Measurements from ENCODE around the gene PTPRN2. TPM values are rescaled to one million over a fixed set of nuclear protein-coding genes. Genes with fewer than 3 reads are reported as not detected.

PTPRN2 gene
- total RNA-seq, 1 donor from 2014 or later = 15.4 TPM

- TF ChIP-seq CTCF (conservative IDR thresholded peaks at IDR 0.05) = no peak
- Mint-ChIP-seq H3K27ac (no peak overlapping the region), H3K27me3 (peaks cover 20% of the 10 kb centered on the region), H3K9me3 (no peaks in the 10 kb centered on the region), H3K4me1 (ENCODE audit: unreplicated experiment) (no peaks in the 10 kb centered on the region), H3K36me3 (no peaks in the 10 kb centered on the region), H3K4me3 (no peak overlapping the region)
- peak; percentile 70 for DNase-seq (ENCODE audit: extremely low spot score, unreplicated experiment)
Measured at GRCh38 chr7:158098125-158099030, 489.2 kb downstream of the PTPRN2 start.

GRCh38 chr7:158097453-158098124 lies 490.0 kb downstream of the PTPRN2 start:
- TF ChIP-seq CTCF (conservative IDR thresholded peaks at IDR 0.05) = no peak
- no peak overlapping the region for H3K27ac Mint-ChIP-seq
- H3K36me3 Mint-ChIP-seq = no peaks in the 10 kb centered on the region

GRCh38 chr7:158097106-158097452 lies 490.5 kb downstream of the PTPRN2 start:
- Mint-ChIP-seq H3K4me1 (ENCODE audit: unreplicated experiment) (no peaks in the 10 kb centered on the region), H3K27ac (no peak overlapping the region), H3K36me3 (no peaks in the 10 kb centered on the region), H3K4me3 (no peak overlapping the region), H3K9me3 (no peaks in the 10 kb centered on the region), H3K27me3 (peaks cover 20% of the 10 kb centered on the region)
- peak; percentile 59 for DNase-seq (ENCODE audit: extremely low spot score, unreplicated experiment)
- no peak for TF ChIP-seq CTCF (conservative IDR thresholded peaks at IDR 0.05)

More at GRCh38 chr7:158097453-158098124, 490.0 kb downstream of the PTPRN2 start:
- Mint-ChIP-seq H3K27me3 (peaks cover 20% of the 10 kb centered on the region), H3K9me3 (no peaks in the 10 kb centered on the region), H3K4me3 (no peak overlapping the region), H3K4me1 (ENCODE audit: unreplicated experiment) (no peaks in the 10 kb centered on the region)
- peak; percentile 47 for DNase-seq (ENCODE audit: extremely low spot score, unreplicated experiment)

GRCh38 chr7:158096582-158096981 lies 491.0 kb downstream of the PTPRN2 start:
- TF ChIP-seq CTCF (conservative IDR thresholded peaks at IDR 0.05) = no peak
- Mint-ChIP-seq H3K4me3 (no peak overlapping the region), H3K27me3 (peaks cover 20% of the 10 kb centered on the region), H3K9me3 (no peaks in the 10 kb centered on the region), H3K4me1 (ENCODE audit: unreplicated experiment) (no peaks in the 10 kb centered on the region), H3K36me3 (no peaks in the 10 kb centered on the region), H3K27ac (no peak overlapping the region)
- peak; percentile 44 for DNase-seq (ENCODE audit: extremely low spot score, unreplicated experiment)

GRCh38 chr7:158094671-158095226 lies 492.9 kb downstream of the PTPRN2 start:
- H3K27me3 Mint-ChIP-seq = peaks cover 25% of the 10 kb centered on the region
- no peak for TF ChIP-seq CTCF (conservative IDR thresholded peaks at IDR 0.05)
- no peaks in the 10 kb centered on the region for H3K9me3 Mint-ChIP-seq
- H3K36me3 Mint-ChIP-seq = no peaks in the 10 kb centered on the region
- H3K27ac Mint-ChIP-seq = no peak overlapping the region
- peak; percentile 45 for DNase-seq (ENCODE audit: extremely low spot score, unreplicated experiment)
- H3K4me1 Mint-ChIP-seq (ENCODE audit: unreplicated experiment) = no peaks in the 10 kb centered on the region
- no peak overlapping the region for H3K4me3 Mint-ChIP-seq

Data from type B pancreatic cell (in vitro differentiated cells).